HepG2 (cell line): Measurements from ENCODE around the gene SRCIN1. TPM values are rescaled to one million over a fixed set of nuclear protein-coding genes. Genes with fewer than 3 reads are reported as not detected.
A peak's percentile ranks its signal among the peaks of the same experiment; 100 is the strongest.

ENCODE experiments used
- ATF7-NPFF ChIP-seq: sonication (generic); formaldehyde crosslinking; IDR thresholded peaks from 2 replicates; pipeline ENCODE4 v1.8.1; 2023; ENCODE audit warnings: mild to moderate bottlenecking, low read depth, missing genetic modification reagents, moderate library complexity
- HMG20B ChIP-seq: conservative IDR thresholded peaks from 2 replicates; pipeline ENCODE4 v1.6.1; 2016; ENCODE audit warnings: missing genetic modification reagents, missing compliant biosample characterization
- KDM5B ChIP-seq: sonication (generic); formaldehyde crosslinking; IDR thresholded peaks from 2 replicates; pipeline ENCODE4 v1.4.0; 2020; ENCODE audit warnings: missing genetic modification reagents, mild to moderate bottlenecking, borderline replicate concordance
- MAFF ChIP-seq: IDR thresholded peaks from 2 replicates; pipeline ENCODE4 v1.6.1; 2011; ENCODE audit warnings: low read depth, low read length, improper control_type of control experiment
- NR2F6 ChIP-seq, 2 experiments: IDR thresholded peaks; 2 replicates each; pipeline ENCODE4 v1.6.1; 2016; ENCODE audit warnings: antibody characterized with exemption in 1 of 2, mild to moderate bottlenecking in 1 of 2
- TGIF2 ChIP-seq: IDR thresholded peaks from 2 replicates; pipeline ENCODE4 v1.6.1; 2016; ENCODE audit warnings: control low read depth, missing compliant biosample characterization
- TOE1 ChIP-seq: sonication (generic); formaldehyde crosslinking; IDR thresholded peaks from 2 replicates; pipeline ENCODE4 v1.4.0; 2020; ENCODE audit warnings: mild to moderate bottlenecking, missing genetic modification reagents
- ZNF282 ChIP-seq: fragments of 450-650 bp; IDR thresholded peaks from 2 replicates; pipeline ENCODE4 v1.6.1; 2018; ENCODE audit not compliant: partially characterized antibody
- ZNF34 ChIP-seq: sonication (generic); formaldehyde crosslinking; IDR thresholded peaks from 2 replicates; pipeline ENCODE4 v1.4.0; 2020; ENCODE audit warnings: mild to moderate bottlenecking, missing genetic modification reagents, borderline replicate concordance
- ZNF543 ChIP-seq: sonication (generic); formaldehyde crosslinking; IDR thresholded peaks from 2 replicates; pipeline ENCODE4 v1.4.0; 2020; ENCODE audit warnings: mild to moderate bottlenecking, missing genetic modification reagents
- ZNF703 ChIP-seq: sonication (generic); formaldehyde crosslinking; IDR thresholded peaks from 2 replicates; pipeline ENCODE4 v1.5.1; 2020; ENCODE audit warnings: missing genetic modification reagents, mild to moderate bottlenecking, moderate library complexity, borderline replicate concordance
- polyA plus RNA-seq, 8 experiments: library from polyadenylated mRNA; depleted of rRNA in 3 of 8; stranded (reverse) in 7 of 8; unstranded in 1 of 8; fragments of >200 nt; fragmentation: Illumina TruSeq in 4 of 8; extraction: Trizol in 4 of 8; gene quantifications; 2 replicates each; pipeline versions ENCODE4 v1.2.1 to v1.2.3, GENCODE V29; 2011 to 2016; ENCODE audit warnings: low read depth in 4 of 8, missing spikeins in 1 of 8, mixed read lengths in 1 of 8; ENCODE audit not compliant: insufficient read depth in 1 of 8
- total RNA-seq, 5 experiments: library from RNA; depleted of rRNA; stranded (reverse); fragments of >200 nt; fragmentation: Illumina TruSeq; extraction: Trizol; gene quantifications; 2 replicates each; pipeline ENCODE4 v1.2.3, GENCODE V29; 2016; ENCODE audit warnings: low read depth in 1 of 5
- TF ChIP-seq, protein P1 (sequence below): sonication (generic); formaldehyde crosslinking; IDR thresholded peaks from 2 replicates; pipeline ENCODE4 v1.5.1; 2020; ENCODE audit warnings: mild to moderate bottlenecking, missing genetic modification reagents, moderate library complexity
- TF ChIP-seq, protein P2 (sequence below): sonication (generic); formaldehyde crosslinking; IDR thresholded peaks from 2 replicates; pipeline ENCODE4 v1.4.0; 2020; ENCODE audit warnings: missing genetic modification reagents
- TF ChIP-seq, protein P3 (sequence below): conservative IDR thresholded peaks from 2 replicates; pipeline ENCODE4 v1.6.1; 2018; ENCODE audit warnings: missing genetic modification reagents
- TF ChIP-seq, protein P4 (sequence below): sonication (generic); formaldehyde crosslinking; IDR thresholded peaks from 2 replicates; pipeline ENCODE4 v1.4.0; 2020; ENCODE audit warnings: missing genetic modification reagents

SRCIN1 gene
- total and polyA plus RNA-seq, 2 of the 13 experiments (the other 11 are each of a cell fraction or from before 2014, with no cell fraction given), result 1.2 to 9.6 TPM

DNA sequence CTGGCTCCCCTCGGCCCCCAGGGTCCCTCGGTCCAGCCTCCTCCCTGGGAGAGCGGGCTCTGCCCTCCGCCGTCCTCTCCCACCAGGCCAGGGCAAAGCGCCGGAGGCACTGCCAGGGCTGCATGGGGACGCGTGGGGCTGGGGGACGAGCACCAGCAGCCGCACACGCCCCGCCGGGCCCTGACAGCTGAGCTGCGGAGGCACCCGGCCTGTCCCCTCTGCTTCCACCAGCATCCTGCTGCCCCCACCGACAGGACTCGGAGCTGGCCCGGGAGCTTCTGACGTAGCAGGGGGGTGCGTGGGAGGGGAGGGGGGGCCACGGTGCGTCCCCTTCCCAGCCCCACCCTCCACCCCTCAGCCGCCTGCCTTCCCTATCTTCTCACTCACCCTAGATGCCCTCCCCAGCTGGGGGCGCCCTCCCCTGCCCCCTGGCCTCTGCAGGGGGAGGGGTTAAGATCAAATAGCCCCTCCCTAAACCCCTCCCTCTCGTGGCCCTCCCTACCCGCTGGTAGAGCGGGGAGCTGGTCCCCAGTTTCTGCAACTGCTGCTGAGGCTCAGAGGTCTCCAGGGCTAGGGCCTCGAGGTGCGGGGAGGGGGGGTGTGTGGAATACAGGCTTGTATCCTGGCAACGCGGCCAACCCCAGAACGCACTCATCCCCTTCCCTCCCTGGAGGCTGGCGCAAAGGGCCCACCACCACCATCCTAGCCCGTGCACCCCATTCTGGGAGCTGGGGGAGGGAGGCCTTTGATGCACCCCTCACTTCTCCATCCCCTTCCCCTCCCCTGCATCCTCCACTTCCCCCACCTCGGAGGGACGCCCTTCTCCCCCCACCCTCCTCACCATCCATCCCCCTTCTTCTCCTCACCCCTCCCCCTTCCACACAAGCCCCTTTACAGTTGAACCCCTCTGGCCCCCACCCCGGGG is 1.0 kb downstream of the SRCIN1 start (continued):
- TF ChIP-seq, protein P1, sequence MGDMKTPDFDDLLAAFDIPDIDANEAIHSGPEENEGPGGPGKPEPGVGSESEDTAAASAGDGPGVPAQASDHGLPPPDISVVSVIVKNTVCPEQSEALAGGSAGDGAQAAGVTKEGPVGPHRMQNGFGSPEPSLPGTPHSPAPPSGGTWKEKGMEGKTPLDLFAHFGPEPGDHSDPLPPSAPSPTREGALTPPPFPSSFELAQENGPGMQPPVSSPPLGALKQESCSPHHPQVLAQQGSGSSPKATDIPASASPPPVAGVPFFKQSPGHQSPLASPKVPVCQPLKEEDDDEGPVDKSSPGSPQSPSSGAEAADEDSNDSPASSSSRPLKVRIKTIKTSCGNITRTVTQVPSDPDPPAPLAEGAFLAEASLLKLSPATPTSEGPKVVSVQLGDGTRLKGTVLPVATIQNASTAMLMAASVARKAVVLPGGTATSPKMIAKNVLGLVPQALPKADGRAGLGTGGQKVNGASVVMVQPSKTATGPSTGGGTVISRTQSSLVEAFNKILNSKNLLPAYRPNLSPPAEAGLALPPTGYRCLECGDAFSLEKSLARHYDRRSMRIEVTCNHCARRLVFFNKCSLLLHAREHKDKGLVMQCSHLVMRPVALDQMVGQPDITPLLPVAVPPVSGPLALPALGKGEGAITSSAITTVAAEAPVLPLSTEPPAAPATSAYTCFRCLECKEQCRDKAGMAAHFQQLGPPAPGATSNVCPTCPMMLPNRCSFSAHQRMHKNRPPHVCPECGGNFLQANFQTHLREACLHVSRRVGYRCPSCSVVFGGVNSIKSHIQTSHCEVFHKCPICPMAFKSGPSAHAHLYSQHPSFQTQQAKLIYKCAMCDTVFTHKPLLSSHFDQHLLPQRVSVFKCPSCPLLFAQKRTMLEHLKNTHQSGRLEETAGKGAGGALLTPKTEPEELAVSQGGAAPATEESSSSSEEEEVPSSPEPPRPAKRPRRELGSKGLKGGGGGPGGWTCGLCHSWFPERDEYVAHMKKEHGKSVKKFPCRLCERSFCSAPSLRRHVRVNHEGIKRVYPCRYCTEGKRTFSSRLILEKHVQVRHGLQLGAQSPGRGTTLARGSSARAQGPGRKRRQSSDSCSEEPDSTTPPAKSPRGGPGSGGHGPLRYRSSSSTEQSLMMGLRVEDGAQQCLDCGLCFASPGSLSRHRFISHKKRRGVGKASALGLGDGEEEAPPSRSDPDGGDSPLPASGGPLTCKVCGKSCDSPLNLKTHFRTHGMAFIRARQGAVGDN, result peak; percentile 74
- TF ChIP-seq NR2F6 (IDR thresholded peaks at IDR 0.05) (peak; percentile 31; the same call in 1 of the 2 replicates), NR2F6 (CRISPR knock-in tag; IDR thresholded peaks at IDR 0.05) (peak; percentile 24; the same call in 1 of the 2 replicates), KDM5B (CRISPR knock-in tag) (peak; percentile 83; the same call in 1 of the 2 replicates), ZNF543 (peak; percentile 67; the same call in 1 of the 2 replicates), ZNF34 (no peak), ZNF282 (no peak), TOE1 (CRISPR knock-in tag) (no peak), TGIF2 (CRISPR knock-in tag) (no peak), ZNF703 (CRISPR knock-in tag) (no peak), MAFF (no peak), ATF7-NPFF (CRISPR knock-in tag) (peak; percentile 46; the same call in 1 of the 2 replicates), HMG20B (0 out of 2 replicates have a peak, but pooled peaks have one; percentile 10)
- TF ChIP-seq, protein P2, sequence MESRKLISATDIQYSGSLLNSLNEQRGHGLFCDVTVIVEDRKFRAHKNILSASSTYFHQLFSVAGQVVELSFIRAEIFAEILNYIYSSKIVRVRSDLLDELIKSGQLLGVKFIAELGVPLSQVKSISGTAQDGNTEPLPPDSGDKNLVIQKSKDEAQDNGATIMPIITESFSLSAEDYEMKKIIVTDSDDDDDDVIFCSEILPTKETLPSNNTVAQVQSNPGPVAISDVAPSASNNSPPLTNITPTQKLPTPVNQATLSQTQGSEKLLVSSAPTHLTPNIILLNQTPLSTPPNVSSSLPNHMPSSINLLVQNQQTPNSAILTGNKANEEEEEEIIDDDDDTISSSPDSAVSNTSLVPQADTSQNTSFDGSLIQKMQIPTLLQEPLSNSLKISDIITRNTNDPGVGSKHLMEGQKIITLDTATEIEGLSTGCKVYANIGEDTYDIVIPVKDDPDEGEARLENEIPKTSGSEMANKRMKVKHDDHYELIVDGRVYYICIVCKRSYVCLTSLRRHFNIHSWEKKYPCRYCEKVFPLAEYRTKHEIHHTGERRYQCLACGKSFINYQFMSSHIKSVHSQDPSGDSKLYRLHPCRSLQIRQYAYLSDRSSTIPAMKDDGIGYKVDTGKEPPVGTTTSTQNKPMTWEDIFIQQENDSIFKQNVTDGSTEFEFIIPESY (CRISPR knock-in tag), result no peak; the same call in 1 of the 2 replicates
- TF ChIP-seq, protein P3, sequence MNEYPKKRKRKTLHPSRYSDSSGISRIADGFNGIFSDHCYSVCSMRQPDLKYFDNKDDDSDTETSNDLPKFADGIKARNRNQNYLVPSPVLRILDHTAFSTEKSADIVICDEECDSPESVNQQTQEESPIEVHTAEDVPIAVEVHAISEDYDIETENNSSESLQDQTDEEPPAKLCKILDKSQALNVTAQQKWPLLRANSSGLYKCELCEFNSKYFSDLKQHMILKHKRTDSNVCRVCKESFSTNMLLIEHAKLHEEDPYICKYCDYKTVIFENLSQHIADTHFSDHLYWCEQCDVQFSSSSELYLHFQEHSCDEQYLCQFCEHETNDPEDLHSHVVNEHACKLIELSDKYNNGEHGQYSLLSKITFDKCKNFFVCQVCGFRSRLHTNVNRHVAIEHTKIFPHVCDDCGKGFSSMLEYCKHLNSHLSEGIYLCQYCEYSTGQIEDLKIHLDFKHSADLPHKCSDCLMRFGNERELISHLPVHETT (CRISPR knock-in tag), result 0 out of 2 replicates have a peak, but pooled peaks have one; percentile 29
- TF ChIP-seq, protein P4, sequence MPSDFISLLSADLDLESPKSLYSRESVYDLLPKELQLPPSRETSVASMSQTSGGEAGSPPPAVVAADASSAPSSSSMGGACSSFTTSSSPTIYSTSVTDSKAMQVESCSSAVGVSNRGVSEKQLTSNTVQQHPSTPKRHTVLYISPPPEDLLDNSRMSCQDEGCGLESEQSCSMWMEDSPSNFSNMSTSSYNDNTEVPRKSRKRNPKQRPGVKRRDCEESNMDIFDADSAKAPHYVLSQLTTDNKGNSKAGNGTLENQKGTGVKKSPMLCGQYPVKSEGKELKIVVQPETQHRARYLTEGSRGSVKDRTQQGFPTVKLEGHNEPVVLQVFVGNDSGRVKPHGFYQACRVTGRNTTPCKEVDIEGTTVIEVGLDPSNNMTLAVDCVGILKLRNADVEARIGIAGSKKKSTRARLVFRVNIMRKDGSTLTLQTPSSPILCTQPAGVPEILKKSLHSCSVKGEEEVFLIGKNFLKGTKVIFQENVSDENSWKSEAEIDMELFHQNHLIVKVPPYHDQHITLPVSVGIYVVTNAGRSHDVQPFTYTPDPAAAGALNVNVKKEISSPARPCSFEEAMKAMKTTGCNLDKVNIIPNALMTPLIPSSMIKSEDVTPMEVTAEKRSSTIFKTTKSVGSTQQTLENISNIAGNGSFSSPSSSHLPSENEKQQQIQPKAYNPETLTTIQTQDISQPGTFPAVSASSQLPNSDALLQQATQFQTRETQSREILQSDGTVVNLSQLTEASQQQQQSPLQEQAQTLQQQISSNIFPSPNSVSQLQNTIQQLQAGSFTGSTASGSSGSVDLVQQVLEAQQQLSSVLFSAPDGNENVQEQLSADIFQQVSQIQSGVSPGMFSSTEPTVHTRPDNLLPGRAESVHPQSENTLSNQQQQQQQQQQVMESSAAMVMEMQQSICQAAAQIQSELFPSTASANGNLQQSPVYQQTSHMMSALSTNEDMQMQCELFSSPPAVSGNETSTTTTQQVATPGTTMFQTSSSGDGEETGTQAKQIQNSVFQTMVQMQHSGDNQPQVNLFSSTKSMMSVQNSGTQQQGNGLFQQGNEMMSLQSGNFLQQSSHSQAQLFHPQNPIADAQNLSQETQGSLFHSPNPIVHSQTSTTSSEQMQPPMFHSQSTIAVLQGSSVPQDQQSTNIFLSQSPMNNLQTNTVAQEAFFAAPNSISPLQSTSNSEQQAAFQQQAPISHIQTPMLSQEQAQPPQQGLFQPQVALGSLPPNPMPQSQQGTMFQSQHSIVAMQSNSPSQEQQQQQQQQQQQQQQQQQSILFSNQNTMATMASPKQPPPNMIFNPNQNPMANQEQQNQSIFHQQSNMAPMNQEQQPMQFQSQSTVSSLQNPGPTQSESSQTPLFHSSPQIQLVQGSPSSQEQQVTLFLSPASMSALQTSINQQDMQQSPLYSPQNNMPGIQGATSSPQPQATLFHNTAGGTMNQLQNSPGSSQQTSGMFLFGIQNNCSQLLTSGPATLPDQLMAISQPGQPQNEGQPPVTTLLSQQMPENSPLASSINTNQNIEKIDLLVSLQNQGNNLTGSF (CRISPR knock-in tag), result no peak
